HEK293 (cell line): Measurements from ENCODE around the gene GNG7.

Experiments
- CTCF ChIA-PET: fragments of 350-600 bp; formaldehyde crosslinking; extraction: SDS; loops from one replicate; lab custom pipeline; 2021; ENCODE audit warnings: antibody characterized with exemption; lab: Yijun Ruan, JAX
- POLR2A ChIA-PET: fragments of 300-600 bp; formaldehyde crosslinking; extraction: SDS; loops from one replicate; lab custom pipeline; 2020; ENCODE audit warnings: antibody characterized with exemption, inconsistent platforms; lab: Yijun Ruan, JAX
- H3K27ac ChIP-seq: fragments of 200-500 bp; sonication (Bioruptor generic); 2 replicates; pipeline ENCODE4 v1.5.1; 2014; ENCODE audit warnings: low read depth, low read length, control low read depth, inconsistent platforms; ENCODE audit errors: extremely low read depth
- H3K36me3 ChIP-seq, 2 experiments: fragments of 200-500 bp in 1 of 2; sonication (Bioruptor generic) in 1 of 2; 1 replicate in 1 of 2; 2 replicates in 1 of 2; pipeline ENCODE4 v1.5.1; 2014 to 2017; ENCODE audit warnings: inconsistent platforms in 2 of 2, low read length in 2 of 2; ENCODE audit not compliant: control insufficient read depth in 2 of 2, insufficient read depth in 1 of 2
- H3K4me1 ChIP-seq: fragments of 200-500 bp; sonication (Bioruptor generic); 2 replicates; pipeline ENCODE4 v1.5.1; 2014; ENCODE audit warnings: mild to moderate bottlenecking, low read length, inconsistent platforms; ENCODE audit not compliant: control insufficient read depth, insufficient read depth
- H3K4me3 ChIP-seq: 2 replicates; pipeline ENCODE4 v1.5.1; 2011; ENCODE audit warnings: low read depth, mild to moderate bottlenecking, control low read depth, low read length, moderate library complexity
- H3K9me3 ChIP-seq: fragments of 200-500 bp; sonication (Bioruptor generic); 2 replicates; pipeline ENCODE4 v1.5.1; 2014; ENCODE audit warnings: low read depth, low read length, inconsistent platforms; ENCODE audit not compliant: control insufficient read depth, insufficient read depth
- GLI2 ChIP-seq: fragments of 450-650 bp; formaldehyde crosslinking; IDR thresholded peaks from 2 replicates; pipeline ENCODE4; 2017; ENCODE audit warnings: missing biosample characterization, missing genetic modification characterization, low read depth, borderline replicate concordance
- HIC1 ChIP-seq: fragments of 450-650 bp; formaldehyde crosslinking; IDR thresholded peaks from 2 replicates; pipeline ENCODE4 v1.5.1; 2016; ENCODE audit warnings: missing biosample characterization, missing genetic modification characterization
- INSM2 ChIP-seq: fragments of 450-650 bp; formaldehyde crosslinking; IDR thresholded peaks from 2 replicates; pipeline ENCODE4 v1.5.1; 2016; ENCODE audit warnings: missing biosample characterization, missing genetic modification characterization
- KLF1 ChIP-seq: fragments of 450-650 bp; formaldehyde crosslinking; IDR thresholded peaks from 2 replicates; pipeline ENCODE4 v1.5.1; 2016; ENCODE audit warnings: missing biosample characterization, missing genetic modification characterization
- PRDM1 ChIP-seq: fragments of 450-650 bp; formaldehyde crosslinking; IDR thresholded peaks from 2 replicates; pipeline ENCODE4; 2016; ENCODE audit warnings: missing biosample characterization, missing genetic modification characterization
- SP2 ChIP-seq: fragments of 450-650 bp; formaldehyde crosslinking; IDR thresholded peaks from 2 replicates; pipeline ENCODE4 v1.5.1; 2016; ENCODE audit warnings: missing biosample characterization, missing genetic modification characterization
- YY1 ChIP-seq: fragments of 450-650 bp; formaldehyde crosslinking; IDR thresholded peaks from 2 replicates; pipeline ENCODE4 v1.5.1; 2018; ENCODE audit warnings: missing biosample characterization, missing genetic modification characterization
- ZEB2 ChIP-seq: fragments of 450-650 bp; formaldehyde crosslinking; IDR thresholded peaks from 2 replicates; pipeline ENCODE4 v1.5.1; 2016; ENCODE audit warnings: missing biosample characterization, missing genetic modification characterization
- ZNF132 ChIP-seq: fragments of 450-650 bp; formaldehyde crosslinking; IDR thresholded peaks from 2 replicates; pipeline ENCODE4 v1.5.1; 2017; ENCODE audit warnings: missing biosample characterization, missing genetic modification characterization, borderline replicate concordance
- ZNF223 ChIP-seq: fragments of 450-650 bp; formaldehyde crosslinking; IDR thresholded peaks from 2 replicates; pipeline ENCODE4 v1.5.1; 2016; ENCODE audit warnings: missing biosample characterization, missing genetic modification characterization
- ZNF266 ChIP-seq: fragments of 450-650 bp; formaldehyde crosslinking; IDR thresholded peaks from 2 replicates; pipeline ENCODE4 v1.5.1; 2016; ENCODE audit warnings: missing biosample characterization, missing genetic modification characterization, low read depth
- ZNF521 ChIP-seq: fragments of 450-650 bp; formaldehyde crosslinking; IDR thresholded peaks from 2 replicates; pipeline ENCODE4 v1.5.1; 2017; ENCODE audit warnings: missing biosample characterization, mild to moderate bottlenecking, missing genetic modification characterization
- ZNF624 ChIP-seq: fragments of 450-650 bp; formaldehyde crosslinking; IDR thresholded peaks from 2 replicates; pipeline ENCODE4 v1.5.1; 2017; ENCODE audit warnings: missing biosample characterization, missing genetic modification characterization
- ZNF677 ChIP-seq: fragments of 450-650 bp; IDR thresholded peaks from 2 replicates; pipeline ENCODE4 v1.5.0; 2018; ENCODE audit warnings: missing biosample characterization, mild to moderate bottlenecking, missing genetic modification characterization, moderate library complexity
- TF ChIP-seq, protein P1 (sequence below): fragments of 450-650 bp; IDR thresholded peaks from 2 replicates; pipeline ENCODE4 v1.5.1; 2018; ENCODE audit warnings: missing biosample characterization, mild to moderate bottlenecking, missing genetic modification characterization
- TF ChIP-seq, protein P2 (sequence below): fragments of 450-650 bp; formaldehyde crosslinking; IDR thresholded peaks from 2 replicates; pipeline ENCODE4 v1.5.1; 2016; ENCODE audit warnings: missing biosample characterization, missing genetic modification characterization
- TF ChIP-seq, protein P3 (sequence below): fragments of 450-650 bp; formaldehyde crosslinking; IDR thresholded peaks from 2 replicates; pipeline ENCODE4 v1.5.1; 2016; ENCODE audit warnings: missing biosample characterization, missing genetic modification characterization
- TF ChIP-seq, protein P4 (sequence below): fragments of 450-650 bp; formaldehyde crosslinking; IDR thresholded peaks from 2 replicates; pipeline ENCODE4 v1.5.1; 2016; ENCODE audit warnings: missing biosample characterization, missing genetic modification characterization

The GNG7 gene

GRCh38 chr19:2491130-2491801, 211.2 kb downstream of the GNG7 start:
- POLR2A ChIA-PET = interaction anchor here (13.1 kb wide), 1 partner anchor 14 kb away, joined by 168 read pairs; the partner anchor contains the start of gene GADD45B
- H3K27ac ChIP-seq = no peak overlapping the region
- H3K4me3 ChIP-seq = no peak overlapping the region
- CTCF ChIA-PET = no interaction called here
- H3K4me1 ChIP-seq = no peaks in the 10 kb centered on the region; the same call in 1 of the 2 replicates
- H3K9me3 ChIP-seq = no peaks in the 10 kb centered on the region
- 0 out of 2 replicates have a peak, but pooled peaks have one; percentile 18 for TF ChIP-seq HIC1
- no peak for TF ChIP-seq ZNF132 (tag by site-specific recombination)
- TF ChIP-seq, protein P1, sequence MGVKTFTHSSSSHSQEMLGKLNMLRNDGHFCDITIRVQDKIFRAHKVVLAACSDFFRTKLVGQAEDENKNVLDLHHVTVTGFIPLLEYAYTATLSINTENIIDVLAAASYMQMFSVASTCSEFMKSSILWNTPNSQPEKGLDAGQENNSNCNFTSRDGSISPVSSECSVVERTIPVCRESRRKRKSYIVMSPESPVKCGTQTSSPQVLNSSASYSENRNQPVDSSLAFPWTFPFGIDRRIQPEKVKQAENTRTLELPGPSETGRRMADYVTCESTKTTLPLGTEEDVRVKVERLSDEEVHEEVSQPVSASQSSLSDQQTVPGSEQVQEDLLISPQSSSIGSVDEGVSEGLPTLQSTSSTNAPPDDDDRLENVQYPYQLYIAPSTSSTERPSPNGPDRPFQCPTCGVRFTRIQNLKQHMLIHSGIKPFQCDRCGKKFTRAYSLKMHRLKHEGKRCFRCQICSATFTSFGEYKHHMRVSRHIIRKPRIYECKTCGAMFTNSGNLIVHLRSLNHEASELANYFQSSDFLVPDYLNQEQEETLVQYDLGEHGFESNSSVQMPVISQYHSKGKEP (tag by site-specific recombination) = no peak
- TF ChIP-seq, protein P2, sequence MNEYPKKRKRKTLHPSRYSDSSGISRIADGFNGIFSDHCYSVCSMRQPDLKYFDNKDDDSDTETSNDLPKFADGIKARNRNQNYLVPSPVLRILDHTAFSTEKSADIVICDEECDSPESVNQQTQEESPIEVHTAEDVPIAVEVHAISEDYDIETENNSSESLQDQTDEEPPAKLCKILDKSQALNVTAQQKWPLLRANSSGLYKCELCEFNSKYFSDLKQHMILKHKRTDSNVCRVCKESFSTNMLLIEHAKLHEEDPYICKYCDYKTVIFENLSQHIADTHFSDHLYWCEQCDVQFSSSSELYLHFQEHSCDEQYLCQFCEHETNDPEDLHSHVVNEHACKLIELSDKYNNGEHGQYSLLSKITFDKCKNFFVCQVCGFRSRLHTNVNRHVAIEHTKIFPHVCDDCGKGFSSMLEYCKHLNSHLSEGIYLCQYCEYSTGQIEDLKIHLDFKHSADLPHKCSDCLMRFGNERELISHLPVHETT (tag by site-specific recombination) = no peak
- no peak for TF ChIP-seq ZNF624 (tag by site-specific recombination)
- TF ChIP-seq, protein P3, sequence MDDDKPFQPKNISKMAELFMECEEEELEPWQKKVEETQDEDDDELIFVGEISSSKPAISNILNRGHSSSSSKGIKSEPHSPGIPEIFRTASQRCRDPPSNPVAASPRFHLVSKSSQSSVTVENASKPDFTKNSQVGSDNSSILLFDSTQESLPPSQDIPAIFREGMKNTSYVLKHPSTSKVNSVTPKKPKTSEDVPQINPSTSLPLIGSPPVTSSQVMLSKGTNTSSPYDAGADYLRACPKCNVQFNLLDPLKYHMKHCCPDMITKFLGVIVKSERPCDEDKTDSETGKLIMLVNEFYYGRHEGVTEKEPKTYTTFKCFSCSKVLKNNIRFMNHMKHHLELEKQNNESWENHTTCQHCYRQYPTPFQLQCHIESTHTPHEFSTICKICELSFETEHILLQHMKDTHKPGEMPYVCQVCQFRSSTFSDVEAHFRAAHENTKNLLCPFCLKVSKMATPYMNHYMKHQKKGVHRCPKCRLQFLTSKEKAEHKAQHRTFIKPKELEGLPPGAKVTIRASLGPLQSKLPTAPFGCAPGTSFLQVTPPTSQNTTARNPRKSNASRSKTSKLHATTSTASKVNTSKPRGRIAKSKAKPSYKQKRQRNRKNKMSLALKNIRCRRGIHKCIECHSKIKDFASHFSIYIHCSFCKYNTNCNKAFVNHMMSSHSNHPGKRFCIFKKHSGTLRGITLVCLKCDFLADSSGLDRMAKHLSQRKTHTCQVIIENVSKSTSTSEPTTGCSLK (tag by site-specific recombination) = no peak
- no peak for TF ChIP-seq ZNF266
- no peak for TF ChIP-seq GLI2
- TF ChIP-seq ZNF521 (tag by site-specific recombination) = no peak
- TF ChIP-seq YY1 (tag by site-specific recombination) = no peak
- no peak for TF ChIP-seq PRDM1 (tag by site-specific recombination)
- TF ChIP-seq ZNF677 (tag by site-specific recombination) = no peak
- TF ChIP-seq ZNF223 = no peak
- no peak for TF ChIP-seq INSM2 (tag by site-specific recombination)
- no peak for TF ChIP-seq SP2 (tag by site-specific recombination)
- no peak for TF ChIP-seq ZEB2 (tag by site-specific recombination)
- peak; percentile 79 for TF ChIP-seq KLF1 (tag by site-specific recombination)
- TF ChIP-seq, protein P4, sequence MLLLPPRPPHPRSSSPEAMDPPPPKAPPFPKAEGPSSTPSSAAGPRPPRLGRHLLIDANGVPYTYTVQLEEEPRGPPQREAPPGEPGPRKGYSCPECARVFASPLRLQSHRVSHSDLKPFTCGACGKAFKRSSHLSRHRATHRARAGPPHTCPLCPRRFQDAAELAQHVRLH (tag by site-specific recombination) = no peak
- H3K36me3 ChIP-seq = no peaks in the 10 kb centered on the region
